ENCODE measurements around the gene PRDX2.
"Not testable (repeated sequence)": the region's sequence is repeated elsewhere in the genome, so short reads cannot be mapped to it uniquely, and the experiment has no call there.

Gene PRDX2

GRCh38 chr19:12801466-12802266, at the start of gene PRDX2, which contains the start of gene THSD8:
PRDX2 (minus strand) TSS chr19:12801800; CDS start chr19:12801261, 539 bp downstream.
THSD8 (plus strand) TSS chr19:12802069; CDS start chr19:12802072, 3 bp downstream.
- DNase-seq: peak; percentile 80

- DNase-seq: peak; percentile 83
These were observed 45.8 kb upstream of the PRDX2 start for GRCh38 chr19:12847159-12848139.

- not testable (repeated sequence) for DNase-seq
These were observed 45.0 kb upstream of the PRDX2 start for GRCh38 chr19:12846613-12847012.

GRCh38 chr19:12843999-12844732, 42.6 kb upstream of the PRDX2 start:
- no peak for DNase-seq

GRCh38 chr19:12843328-12843727, 41.7 kb upstream of the PRDX2 start:
- DNase-seq: no peak

- DNase-seq: no peak
These were observed 40.9 kb upstream of the PRDX2 start for GRCh38 chr19:12842511-12842910.

GRCh38 chr19:12841094-12841493, 39.5 kb upstream of the PRDX2 start:
- peak; percentile 15 for DNase-seq

GRCh38 chr19:12840091-12841079, 38.8 kb upstream of the PRDX2 start:
- DNase-seq: peak; percentile 11

GRCh38 chr19:12838886-12839756, 37.5 kb upstream of the PRDX2 start:
- DNase-seq: peak; percentile 24

- peak; percentile 56 for DNase-seq
These were observed 36.7 kb upstream of the PRDX2 start, which contains the start of gene MAST1 for GRCh38 chr19:12838182-12838885. MAST1 (plus strand) TSS chr19:12838515; CDS start chr19:12838573, 58 bp downstream.

- no peak for DNase-seq
These were observed 35.6 kb upstream of the PRDX2 start for GRCh38 chr19:12837225-12837624.

- DNase-seq: no peak
These were observed 34.9 kb upstream of the PRDX2 start for GRCh38 chr19:12836529-12836863.

GRCh38 chr19:12834976-12835757, 33.6 kb upstream of the PRDX2 start:
- peak; percentile 12 for DNase-seq

GRCh38 chr19:12834566-12834943, 33.0 kb upstream of the PRDX2 start, which contains the start of gene RTBDN:
RTBDN (minus strand) TSS chr19:12834579; CDS start chr19:12829979, 4,600 bp downstream.
- DNase-seq: no peak

- peak; percentile 54 for DNase-seq
These were observed 32.4 kb upstream of the PRDX2 start for GRCh38 chr19:12833738-12834565.

- no peak for DNase-seq
These were observed 31.8 kb upstream of the PRDX2 start for GRCh38 chr19:12833418-12833737.

GRCh38 chr19:12828494-12828893, 26.9 kb upstream of the PRDX2 start:
- DNase-seq: peak; percentile 10

Measured in CD4-positive, alpha-beta T cell treated with Interleukin-6 for 4 hours (primary cell).